GM20431 (cell line): Measurements from ENCODE around the gene PDZRN3.

Source experiments
- in situ Hi-C: fragments of 300-500 bp; cut with MseI, MboI; formaldehyde crosslinking; loops from one replicate; pipeline ENCODE4 v1.15.0; 2020; ENCODE audit warnings: low sequenced_read_pairs; ENCODE audit not compliant: unreplicated experiment

The PDZRN3 gene

DNA sequence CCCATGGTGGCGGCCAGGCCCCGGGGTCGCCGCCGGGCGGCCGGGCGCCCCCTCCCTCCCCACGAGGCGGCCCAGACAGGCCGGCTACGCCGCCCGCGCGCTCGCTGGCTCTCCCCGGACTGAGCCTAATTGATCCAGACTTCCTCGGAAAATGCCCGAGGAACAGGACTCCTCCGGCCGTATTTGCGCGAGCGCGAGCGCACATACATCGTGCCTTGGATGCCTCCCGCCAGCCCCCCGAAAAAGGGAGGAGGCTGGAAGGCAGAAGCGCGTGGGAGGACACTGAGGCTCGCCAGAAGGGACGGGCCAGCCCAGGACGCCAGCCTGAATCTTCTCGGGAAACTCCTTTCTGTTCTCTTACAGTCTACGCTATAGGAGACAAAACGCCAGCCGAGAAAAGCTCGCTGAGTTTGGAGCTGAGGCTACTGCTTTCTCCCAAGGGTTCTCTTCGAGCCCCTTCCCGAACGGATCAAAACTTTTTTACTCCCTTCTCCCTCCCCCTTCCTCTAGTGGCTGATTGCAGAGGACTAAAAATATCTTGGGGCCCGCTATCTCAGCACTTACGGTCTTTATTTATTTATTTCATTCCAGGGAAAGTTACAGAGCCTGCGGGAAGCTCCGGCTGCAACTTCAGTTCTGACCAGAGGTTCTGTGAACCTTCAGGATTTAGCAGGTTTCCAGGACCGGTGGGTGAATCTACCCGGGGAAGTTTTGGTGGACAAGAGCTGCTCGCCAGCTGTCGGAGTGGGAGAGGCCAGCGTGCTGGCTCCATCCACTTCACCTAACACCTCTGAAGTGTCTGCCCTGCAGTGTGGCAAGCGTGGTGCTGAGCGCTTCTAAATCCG lies at the start of gene PDZRN3:
PDZRN3 (minus strand) TSS at position 121 of the 845 bp plus-strand sequence.
- in situ Hi-C loops: no loop called here

DNA sequence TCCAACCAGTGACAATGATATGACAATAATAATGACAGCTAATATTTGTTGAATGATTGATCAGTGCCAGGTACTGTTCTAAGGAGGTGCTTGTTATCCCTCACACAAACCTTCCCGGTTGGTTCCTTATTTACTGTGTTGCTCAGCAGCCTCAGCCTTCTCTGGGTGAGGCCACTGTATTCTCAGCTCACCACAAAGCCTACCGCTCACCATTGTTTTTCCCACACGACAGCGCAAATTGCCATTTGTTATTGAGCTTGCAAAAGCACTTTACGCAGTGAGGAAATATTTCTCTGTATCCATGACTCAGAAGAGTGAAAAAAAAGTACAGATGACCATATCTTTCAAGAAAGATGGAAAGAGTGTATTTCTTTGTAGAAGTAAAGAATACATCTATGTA lies 49.5 kb upstream of the PDZRN3 start:
- in situ Hi-C loops: no loop called here

DNA sequence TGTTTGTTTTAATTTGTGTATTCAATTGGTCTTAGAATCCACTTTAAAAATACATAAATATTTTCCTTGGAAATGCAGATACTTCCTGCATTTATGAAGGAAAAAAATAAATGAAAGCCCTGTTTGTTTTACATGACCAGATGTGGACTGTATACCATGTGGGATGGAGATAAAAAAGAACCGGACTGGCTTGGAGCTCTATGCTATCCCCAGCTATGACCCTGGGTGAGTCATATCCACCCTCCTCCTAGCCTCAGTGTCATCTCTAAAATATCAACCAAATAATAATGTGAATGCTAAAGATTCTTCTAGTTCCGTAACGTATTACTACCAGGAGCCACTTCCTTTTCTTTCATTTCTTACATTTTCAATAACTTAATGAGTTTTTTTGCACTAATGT lies 44.5 kb upstream of the PDZRN3 start:
- in situ Hi-C loops: no loop called here

DNA sequence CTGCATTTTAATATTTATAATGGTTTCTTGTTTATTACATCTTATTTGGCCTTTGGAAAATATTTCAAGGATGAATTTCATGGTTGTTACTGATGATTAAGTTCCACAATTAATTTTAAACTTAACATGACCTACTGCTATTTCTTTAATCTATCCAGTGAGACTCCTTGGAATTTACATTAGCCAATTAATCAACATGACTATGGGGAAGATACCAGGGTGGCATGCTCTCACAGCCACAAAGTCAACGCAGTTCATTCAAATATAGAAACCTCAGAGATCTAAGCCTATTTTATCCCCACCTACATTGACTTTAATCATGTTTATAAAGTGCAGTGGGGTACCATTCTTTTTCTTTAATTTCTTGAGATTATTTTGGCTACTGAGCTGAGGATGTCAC lies 43.6 kb upstream of the PDZRN3 start:
- in situ Hi-C loops: no loop called here

DNA sequence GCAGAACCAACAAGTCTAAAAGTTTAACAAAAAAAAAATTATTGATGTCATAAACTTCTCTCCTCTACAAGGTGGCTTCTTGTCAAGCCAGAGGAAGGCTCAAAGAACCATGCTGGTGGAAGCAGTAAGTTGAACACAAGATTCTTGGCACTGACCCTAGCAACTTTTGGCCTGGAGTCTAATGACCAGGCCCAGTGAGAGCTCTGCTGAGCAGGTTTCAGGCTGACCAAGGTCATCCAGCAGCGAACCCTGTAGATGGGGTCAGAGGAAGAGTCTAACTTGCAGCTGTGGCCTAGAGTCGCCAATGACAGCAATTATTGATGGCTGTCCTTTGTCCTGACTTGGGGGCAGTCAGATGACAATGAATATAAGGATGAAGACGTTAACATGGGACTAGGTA lies 43.1 kb upstream of the PDZRN3 start:
- in situ Hi-C loops: no loop called here

DNA sequence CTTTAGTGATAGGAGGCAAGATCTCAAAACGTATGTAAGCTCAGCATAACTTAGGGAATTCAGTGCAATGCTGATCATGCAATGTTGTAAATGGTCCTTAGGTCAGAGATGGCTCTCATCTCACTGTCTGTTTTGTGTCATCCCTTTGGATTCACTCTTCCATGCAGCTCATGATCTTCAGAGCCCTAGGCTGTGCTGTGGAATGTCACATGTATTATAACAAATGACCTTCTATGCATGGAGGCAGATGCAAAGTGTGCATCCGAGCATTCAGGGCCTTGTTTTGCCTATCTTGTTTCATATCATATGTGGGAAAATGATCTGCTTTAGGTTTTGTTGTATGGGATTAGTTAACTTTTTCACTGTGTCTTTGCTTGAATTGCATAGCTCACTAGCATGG lies 40.5 kb upstream of the PDZRN3 start:
- in situ Hi-C loops: no loop called here

DNA sequence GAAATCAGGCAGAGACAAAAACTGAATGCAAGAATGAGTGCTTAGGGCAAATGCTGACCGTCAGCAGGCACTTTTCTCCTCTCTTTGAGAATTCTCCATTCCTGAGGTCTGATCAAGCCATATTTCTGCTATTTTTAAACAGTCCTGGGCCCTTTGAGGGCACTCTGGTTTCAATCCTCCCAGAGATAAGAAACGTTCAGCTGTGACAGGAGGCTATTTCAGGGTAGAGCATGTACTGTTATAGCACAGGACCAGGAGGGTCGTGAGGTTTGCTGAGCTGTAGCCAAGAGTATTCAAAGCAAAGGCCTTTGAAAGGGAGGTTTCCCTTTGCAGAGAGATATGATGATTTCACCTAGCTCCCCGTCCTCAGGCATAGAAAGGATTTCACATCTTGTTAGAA lies 39.6 kb upstream of the PDZRN3 start:
- in situ Hi-C loops: no loop called here

DNA sequence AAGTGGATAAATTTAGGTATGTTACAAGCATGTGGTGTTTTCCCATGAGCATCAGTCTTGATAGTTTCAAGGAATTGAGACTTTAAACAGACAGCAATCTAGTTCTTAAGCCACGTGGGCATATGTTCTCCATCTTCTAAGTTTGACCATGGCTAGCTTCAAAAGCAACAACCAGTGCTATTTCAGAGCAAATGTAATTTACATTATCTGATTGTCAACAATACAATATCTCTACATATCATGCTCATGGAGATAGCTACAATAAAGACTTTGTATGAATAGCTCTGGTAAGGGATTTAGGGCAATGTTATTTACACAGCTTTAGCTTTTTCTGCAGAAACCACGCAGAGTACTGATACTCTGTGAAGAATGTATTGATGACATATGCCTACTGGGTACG lies 38.8 kb upstream of the PDZRN3 start:
- in situ Hi-C loops: no loop called here

DNA sequence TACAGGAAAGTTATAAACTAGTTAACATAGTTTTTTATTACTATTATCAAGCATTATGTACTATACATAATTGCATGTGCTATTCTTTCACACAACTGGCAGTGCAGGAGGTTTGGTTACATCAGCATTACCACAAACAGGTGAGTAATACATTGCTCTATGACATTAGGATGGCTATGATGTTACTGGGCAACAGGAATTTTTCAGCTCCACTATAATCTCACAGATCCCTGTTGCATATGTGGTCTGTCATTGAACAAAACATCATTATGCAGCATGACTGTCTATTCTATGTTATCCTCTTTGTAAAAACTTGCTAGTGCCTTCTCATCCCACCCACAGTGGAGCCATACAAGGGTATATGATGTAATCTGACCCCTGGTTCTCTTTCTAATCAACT lies 36.5 kb upstream of the PDZRN3 start:
- in situ Hi-C loops: no loop called here

DNA sequence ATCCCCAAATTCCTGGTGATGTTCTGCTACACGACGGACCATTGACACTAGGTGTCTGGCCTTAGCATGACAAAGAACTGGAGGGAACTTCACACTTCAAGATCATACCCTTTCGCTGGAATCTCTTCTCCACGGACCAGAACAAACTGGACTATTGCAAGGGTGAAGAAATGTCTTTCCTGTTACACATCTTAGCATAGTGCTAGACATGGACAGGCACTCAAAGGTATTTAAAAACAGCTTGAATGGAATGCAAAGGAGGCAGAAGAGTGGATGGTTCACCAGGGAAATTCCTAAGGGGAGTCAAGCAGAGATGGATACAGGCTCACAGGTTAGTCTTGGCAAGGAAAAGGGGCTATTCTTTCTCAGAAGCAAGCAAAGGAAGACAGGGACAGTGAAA lies 33.5 kb upstream of the PDZRN3 start:
- in situ Hi-C loops: no loop called here

DNA sequence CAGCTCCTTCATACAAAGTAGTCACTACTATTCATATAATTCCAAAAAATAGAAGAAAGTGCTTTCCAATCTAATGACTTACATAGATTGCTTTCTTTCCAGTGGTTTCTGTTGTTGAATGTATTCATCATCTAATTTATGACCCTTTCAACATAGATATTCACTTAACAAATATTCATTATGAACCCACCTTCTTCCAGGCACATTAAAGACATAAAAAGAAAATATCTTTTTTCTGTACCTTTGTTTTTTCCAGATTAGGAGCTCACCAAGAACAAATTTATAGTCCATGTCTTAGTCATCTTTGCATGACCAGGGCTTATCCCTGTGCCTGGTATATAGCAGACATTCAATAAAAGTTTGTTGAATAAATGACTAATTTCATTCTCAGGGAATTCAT lies 32.4 kb upstream of the PDZRN3 start:
- in situ Hi-C loops: no loop called here

DNA sequence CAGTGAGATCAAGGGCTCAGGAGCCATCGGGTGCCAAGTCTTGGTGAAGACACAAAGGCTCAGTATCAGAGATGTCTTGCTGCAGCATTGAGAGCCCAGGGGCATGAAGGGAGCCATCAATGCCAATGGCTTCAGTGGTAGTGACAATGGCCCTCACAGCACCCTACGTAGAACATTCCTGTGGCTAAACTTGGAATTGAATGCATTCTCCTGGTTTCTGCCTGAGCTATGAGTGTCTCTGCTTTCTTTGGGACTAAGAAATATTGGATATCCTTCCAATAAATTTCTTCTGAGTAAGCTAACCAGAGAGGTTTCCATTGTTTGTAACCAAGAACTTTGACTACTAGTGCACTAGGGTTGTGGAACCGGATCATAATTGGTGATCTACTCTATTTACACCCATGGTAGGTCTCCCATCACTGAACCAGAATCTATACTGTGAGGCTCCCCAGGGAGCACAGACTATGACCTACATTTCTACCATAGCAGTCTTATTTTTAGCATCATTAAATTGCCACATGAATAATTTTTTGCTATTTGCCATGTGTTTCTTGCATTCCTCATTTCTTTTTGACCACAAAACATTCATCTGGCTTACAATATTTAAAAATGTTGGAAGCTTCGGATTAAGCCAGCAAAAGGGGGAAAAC lies 31.6 kb upstream of the PDZRN3 start:
- in situ Hi-C loops: no loop called here

DNA sequence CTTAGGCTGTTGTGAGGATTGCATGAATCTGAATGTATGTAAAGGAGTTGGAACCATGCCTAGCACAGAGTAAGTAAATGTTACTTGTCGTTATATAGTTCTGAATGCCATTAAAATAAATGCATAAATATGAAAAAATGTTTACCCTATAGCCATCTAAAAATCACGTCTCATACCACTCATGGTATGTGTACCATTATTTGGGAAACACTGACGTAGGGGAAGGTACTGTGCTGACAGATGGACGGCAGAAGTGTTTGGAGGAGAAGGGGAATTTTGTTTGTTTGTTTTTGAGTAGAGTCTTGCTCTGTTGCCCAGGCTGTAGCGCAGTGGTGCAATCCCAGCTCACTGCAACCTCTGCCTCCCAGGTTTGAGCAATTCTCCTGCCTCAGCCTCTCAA lies 30.5 kb upstream of the PDZRN3 start:
- in situ Hi-C loops: no loop called here

DNA sequence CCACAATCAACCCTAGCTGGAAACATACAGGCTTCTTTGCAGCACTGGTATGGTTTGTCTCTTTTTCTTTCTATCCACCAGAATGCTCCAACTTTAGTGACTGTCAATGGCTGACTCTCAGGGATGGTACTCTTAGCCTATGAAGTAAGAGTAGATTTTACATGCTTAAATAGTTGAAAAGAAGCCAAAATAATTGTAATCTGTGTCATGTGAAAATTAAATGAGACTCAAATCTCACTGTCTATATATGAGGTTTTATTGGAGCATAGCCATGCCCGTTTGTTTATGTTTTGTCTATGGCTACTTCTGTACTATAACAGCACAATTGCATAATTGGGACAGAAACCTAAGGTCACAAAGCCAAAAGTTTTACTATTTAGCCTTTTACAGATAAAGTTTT lies 29.1 kb upstream of the PDZRN3 start:
- in situ Hi-C loops: no loop called here

DNA sequence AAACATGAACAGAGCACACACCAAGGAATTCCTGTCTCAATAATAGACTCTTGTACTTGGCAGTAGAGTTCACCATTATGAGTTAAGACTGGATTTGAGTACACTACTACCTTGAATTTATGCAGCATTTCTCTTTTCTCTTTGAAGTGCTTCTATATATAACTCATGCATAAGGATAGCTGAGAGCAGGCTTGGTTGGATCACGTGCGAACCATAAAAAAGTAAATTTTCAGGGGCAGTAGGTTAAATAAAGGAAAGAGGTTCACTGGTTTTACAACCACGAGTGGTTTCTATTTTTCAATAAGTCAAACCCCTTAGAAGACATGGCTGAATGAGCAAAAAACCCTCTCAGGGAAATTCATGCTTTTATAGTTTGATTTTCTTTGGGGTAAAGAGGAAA lies 28.6 kb upstream of the PDZRN3 start:
- in situ Hi-C loops: no loop called here

DNA sequence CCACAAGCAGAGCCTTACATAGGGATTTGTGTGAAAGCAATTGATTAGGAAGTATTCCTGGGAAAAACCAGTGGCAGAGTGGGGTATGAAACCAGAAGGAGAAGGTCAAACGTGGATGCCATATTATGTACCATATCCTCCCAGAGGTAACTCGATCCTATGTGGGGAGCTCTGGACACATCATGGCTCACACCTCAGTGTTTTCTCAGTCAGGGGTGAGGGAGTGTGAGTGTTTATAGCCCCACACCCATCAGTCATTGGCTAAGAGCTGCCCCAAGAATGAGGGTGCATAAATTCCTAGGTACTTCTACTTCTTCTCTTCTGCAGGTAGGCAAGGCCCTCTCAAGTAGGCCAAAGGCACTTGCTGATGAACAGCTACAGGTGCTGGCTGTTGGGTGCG lies 28.2 kb upstream of the PDZRN3 start:
- in situ Hi-C loops: no loop called here

DNA sequence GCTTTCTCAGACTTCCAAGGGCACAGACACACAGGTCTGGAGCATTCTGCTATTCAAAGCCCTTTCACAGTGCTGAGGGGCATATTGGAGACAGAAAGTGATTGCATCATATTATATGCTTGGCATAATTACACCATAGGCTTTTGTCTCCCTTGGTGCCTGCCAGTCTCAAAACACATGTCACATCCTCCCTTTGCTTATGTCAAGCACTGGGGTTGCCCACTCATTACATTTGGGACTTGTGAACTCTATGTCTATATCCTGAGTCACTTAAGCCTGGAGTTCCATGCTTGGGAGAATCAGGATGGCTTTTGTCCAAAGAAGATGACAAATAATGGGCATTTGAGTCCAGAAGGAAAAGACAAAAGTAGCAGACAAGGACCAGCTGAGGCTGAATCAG lies 12.3 kb upstream of the PDZRN3 start:
- in situ Hi-C loops: no loop called here

DNA sequence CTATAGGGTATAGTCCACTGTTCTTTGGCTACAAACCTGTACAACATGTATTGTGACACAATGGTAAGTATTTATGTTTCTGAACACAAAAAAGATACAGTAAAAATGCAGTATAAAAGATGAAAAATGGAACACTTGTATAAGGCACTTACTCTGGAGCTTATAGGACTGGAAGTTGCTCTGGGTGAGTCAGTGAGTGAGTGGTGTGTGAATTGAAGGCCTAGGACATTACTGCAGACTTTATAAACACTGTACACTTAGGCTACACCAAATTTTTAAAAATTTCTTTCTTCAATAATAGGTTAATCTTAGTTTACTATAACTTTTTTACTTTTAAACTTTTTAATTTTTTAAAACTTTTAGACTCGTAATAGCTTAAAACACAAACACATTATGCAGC lies 10.5 kb upstream of the PDZRN3 start:
- in situ Hi-C loops: no loop called here

DNA sequence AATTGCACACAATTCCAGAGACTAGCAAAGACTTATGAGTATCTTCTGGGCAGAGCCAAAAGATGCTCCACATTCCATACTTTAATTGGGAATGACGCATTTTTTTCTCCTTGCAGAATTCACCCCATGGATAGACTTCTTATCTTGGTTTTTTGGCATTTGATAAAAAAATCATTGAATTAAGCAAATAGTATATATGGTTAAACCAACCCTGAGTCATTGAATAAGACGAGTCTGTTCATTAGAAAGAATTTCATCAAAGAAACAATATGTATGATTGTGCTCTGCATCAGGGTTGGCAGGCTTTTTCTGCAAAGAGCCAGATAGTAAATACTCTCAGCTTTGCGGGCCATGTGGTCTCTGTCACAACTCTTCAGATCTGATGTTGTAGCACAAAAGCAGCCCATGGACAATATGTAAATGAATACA lies 9.2 kb upstream of the PDZRN3 start:
- in situ Hi-C loops: no loop called here

DNA sequence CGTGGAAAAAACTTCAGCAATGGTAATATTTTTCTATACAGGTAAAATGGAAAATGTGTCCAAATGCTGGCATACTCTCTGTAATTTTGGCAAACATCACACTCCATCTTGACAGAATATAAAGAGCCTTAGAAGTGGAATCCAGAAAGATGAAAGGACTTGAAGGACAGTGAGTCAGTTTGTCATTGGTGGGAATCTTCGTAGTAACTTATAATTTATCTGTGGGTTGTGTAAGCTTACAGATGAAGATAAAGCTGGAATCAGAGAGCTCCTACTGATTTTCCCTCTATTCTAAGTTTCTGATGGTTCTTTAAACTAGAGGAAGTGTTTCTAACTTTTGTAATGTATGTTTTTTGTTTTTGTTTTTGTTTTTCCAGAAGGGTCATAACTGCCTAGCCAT lies 8.7 kb upstream of the PDZRN3 start:
- in situ Hi-C loops: no loop called here

DNA sequence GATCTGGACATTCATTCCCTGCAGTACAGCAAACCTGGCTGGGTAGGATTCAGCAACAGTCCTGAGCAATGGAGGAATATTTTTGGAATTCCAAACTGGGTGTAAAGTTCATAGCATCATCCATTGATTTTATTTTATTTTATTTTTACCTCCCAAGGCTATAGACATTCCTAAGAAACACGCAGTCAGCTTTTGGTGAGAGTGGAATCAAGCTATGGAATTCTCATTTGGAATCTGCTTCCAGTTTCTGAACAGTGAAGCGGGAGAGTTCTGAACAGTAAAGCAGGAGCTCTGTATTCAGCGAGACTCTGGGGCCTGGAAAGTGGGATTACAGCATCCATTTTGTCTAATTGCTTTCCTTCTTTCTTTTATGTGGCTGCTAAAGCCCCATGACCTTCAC lies 1.4 kb upstream of the PDZRN3 start:
- in situ Hi-C loops: no loop called here
